Skeletal muscle tissue (tissue), 4 donors: ENCODE data around the gene CARS1. TPM values are rescaled to one million over a fixed set of nuclear protein-coding genes. Genes with fewer than 3 reads are reported as not detected.
A peak's percentile ranks its signal among the peaks of the same experiment; 100 is the strongest.

Experiments
- H3K27ac ChIP-seq: one replicate; pipeline ENCODE4 v1.7.0; 2013; ENCODE audit warnings: mild to moderate bottlenecking, low read depth, low read length, inconsistent platforms
- H3K27me3 ChIP-seq, 3 donors: one replicate each; pipeline ENCODE4 v1.7.0; 2013; ENCODE audit warnings: low read length in 3 of 3; ENCODE audit not compliant: control insufficient read depth in 3 of 3, insufficient read depth in 3 of 3
- H3K36me3 ChIP-seq, 3 donors: one replicate each; pipeline ENCODE4 v1.7.0; 2013; ENCODE audit warnings: low read length in 3 of 3; ENCODE audit not compliant: control insufficient read depth in 3 of 3, insufficient read depth in 3 of 3
- H3K4me1 ChIP-seq, 3 donors: one replicate each; pipeline ENCODE4 v1.7.0; 2013; ENCODE audit warnings: low read length in 3 of 3, mild to moderate bottlenecking in 3 of 3; ENCODE audit not compliant: control insufficient read depth in 3 of 3, insufficient read depth in 3 of 3
- H3K4me3 ChIP-seq, 3 donors: one replicate each; pipeline ENCODE4 v1.7.0; 2013; ENCODE audit warnings: low read length in 3 of 3
- H3K9ac ChIP-seq, 3 donors: one replicate each; pipeline ENCODE4 v1.7.0; 2013; ENCODE audit warnings: low read length in 3 of 3, mild to moderate bottlenecking in 3 of 3, moderate library complexity in 2 of 3, low read depth in 1 of 3
- H3K9me3 ChIP-seq, 3 donors: one replicate each; pipeline ENCODE4 v1.7.0; 2013; ENCODE audit warnings: low read length in 3 of 3; ENCODE audit not compliant: control insufficient read depth in 3 of 3
- total RNA-seq: library from RNA; depleted of rRNA; stranded (reverse); fragments of >200 nt; gene quantifications from one replicate; pipeline ENCODE4 v1.2.3, GENCODE V29; 2014
- donor health status: Osteomylitis.

The CARS1 gene
- total RNA-seq, 1 donor from 2014 or later, result 11.5 TPM

- no peak overlapping the region for H3K4me3 ChIP-seq
- H3K27ac ChIP-seq, result peak overlapping the region; percentile 28
- H3K27me3 ChIP-seq, result no peaks in the 10 kb centered on the region
- H3K36me3 ChIP-seq, result peaks cover 38 to 47% (median 38%) of the 10 kb centered on the region in 3 donors
- H3K9me3 ChIP-seq, result no peaks in the 10 kb centered on the region
- no peak overlapping the region for H3K9ac ChIP-seq
- H3K4me1 ChIP-seq, result peaks cover 3 to 11% (median 8%) of the 10 kb centered on the region in 3 donors
Measured at GRCh38 chr11:3022982-3023381, 34.2 kb downstream of the CARS1 start.

GRCh38 chr11:3022300-3022967, 34.8 kb downstream of the CARS1 start:
- H3K36me3 ChIP-seq, result peaks cover 38 to 52% (median 43%) of the 10 kb centered on the region in 3 donors
- H3K27me3 ChIP-seq, result no peaks in the 10 kb centered on the region
- H3K4me1 ChIP-seq, result peaks cover 3 to 11% (median 8%) of the 10 kb centered on the region in 3 donors
- no peaks in the 10 kb centered on the region for H3K9me3 ChIP-seq
- no peak overlapping the region for H3K4me3 ChIP-seq
- no peak overlapping the region for H3K9ac ChIP-seq
- peak overlapping the region; percentile 28 for H3K27ac ChIP-seq

DNA sequence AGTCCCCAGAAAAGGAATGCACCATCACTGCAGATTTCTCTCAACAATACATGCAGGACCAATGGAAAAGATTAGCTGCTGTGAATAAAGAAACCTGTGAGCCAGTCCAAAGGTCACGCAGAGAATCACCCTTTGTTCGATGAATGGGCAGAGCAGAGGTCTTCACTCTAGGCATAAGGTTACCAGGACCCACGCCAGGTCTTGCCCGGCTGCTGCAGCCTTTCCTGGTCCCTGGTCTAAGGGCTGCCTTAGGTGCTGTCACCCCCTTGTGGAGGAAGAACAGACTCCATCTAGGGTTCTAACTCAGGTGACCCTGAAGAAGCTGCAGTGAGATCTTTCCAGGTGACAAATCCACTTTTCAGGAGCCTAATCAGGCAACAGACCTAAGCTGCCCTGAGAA, 36.1 kb downstream of the CARS1 start:
- no peaks in the 10 kb centered on the region for H3K9me3 ChIP-seq
- no peaks in the 10 kb centered on the region for H3K27me3 ChIP-seq
- no peak overlapping the region for H3K4me3 ChIP-seq
- H3K4me1 ChIP-seq, result peaks cover 3 to 11% (median 8%) of the 10 kb centered on the region in 3 donors
- H3K27ac ChIP-seq, result no peak overlapping the region
- H3K9ac ChIP-seq, result no peak overlapping the region
- H3K36me3 ChIP-seq, result peaks cover 36 to 53% (median 42%) of the 10 kb centered on the region in 3 donors

DNA sequence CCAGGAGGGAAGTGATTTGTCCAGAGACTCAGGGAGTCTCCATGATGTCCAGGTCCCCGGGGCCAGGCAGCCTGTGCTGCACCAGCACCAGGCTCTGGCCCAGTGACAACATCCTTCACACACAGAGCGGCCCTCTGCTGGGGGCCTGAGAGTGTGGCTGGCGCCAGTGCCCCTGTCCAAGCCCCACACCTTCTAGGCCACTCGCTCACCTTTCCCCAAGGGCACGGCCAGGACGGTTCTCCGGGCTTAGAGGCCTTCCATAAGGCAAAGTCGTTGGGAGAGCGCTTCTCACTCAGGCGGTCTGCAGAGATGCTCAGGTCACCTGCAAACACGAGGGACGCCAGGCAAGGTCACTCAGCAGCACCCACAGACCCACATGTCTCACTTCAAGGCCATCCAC, 37.2 kb downstream of the CARS1 start:
- Histone ChIP-seq H3K4me3 (no peak overlapping the region), H3K27ac (no peak overlapping the region), H3K4me1 (peaks cover 3 to 11% (median 8%) of the 10 kb centered on the region in 3 donors), H3K27me3 (no peaks in the 10 kb centered on the region), H3K9ac (no peak overlapping the region), H3K36me3 (peaks cover 40 to 60% (median 52%) of the 10 kb centered on the region in 3 donors), H3K9me3 (no peaks in the 10 kb centered on the region)

DNA sequence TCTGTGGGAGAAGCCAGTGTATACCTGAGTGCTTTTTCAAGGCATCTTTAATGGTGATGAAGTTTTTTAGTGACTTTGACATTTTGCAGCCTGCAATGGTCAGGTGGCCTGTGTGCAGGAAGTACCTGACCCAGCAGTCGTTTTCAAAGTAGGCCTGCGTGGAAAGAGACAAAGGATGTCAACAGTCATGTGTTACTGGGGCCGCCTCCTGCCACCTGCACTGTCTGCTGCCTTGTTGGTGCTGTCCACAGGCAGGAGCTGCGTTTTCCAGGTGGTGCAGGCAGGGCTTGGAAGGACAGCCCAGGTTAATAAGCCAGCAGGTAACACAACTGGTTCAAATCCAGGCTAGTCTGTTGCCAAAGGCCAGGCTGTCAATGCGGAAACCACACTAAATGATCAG, 38.6 kb downstream of the CARS1 start:
- H3K27me3 ChIP-seq, result no peaks in the 10 kb centered on the region
- H3K27ac ChIP-seq, result no peak overlapping the region
- no peak overlapping the region for H3K4me3 ChIP-seq
- no peaks in the 10 kb centered on the region for H3K9me3 ChIP-seq
- peaks cover 49 to 69% (median 62%) of the 10 kb centered on the region in 3 donors for H3K36me3 ChIP-seq
- H3K9ac ChIP-seq, result no peak overlapping the region
- peaks cover 3 to 11% (median 8%) of the 10 kb centered on the region in 3 donors for H3K4me1 ChIP-seq

DNA sequence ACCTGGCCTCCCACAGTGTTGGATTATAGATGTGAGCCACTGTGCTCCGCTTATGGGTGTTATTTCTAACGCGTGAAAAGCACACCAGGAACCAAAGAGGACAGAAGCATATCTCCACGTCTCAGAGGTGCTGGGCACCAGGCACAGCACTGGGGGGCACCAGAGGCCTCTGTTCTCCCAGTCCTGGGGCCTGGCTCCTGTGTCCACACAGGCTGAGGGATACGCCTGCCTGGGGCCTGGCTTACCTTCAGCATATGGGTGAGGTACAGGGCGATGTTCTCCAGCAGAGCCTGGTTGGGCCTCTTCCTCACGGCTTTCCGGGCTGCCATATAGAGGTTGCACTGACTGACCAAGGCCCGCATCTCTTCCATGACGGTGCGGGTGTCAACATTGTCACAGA, 40.4 kb downstream of the CARS1 start:
- H3K27me3 ChIP-seq, result no peaks in the 10 kb centered on the region
- H3K36me3 ChIP-seq, result peaks cover 57 to 69% (median 63%) of the 10 kb centered on the region in 3 donors
- no peak overlapping the region for H3K4me3 ChIP-seq
- H3K27ac ChIP-seq, result no peak overlapping the region
- H3K9me3 ChIP-seq, result no peaks in the 10 kb centered on the region
- no peak overlapping the region for H3K9ac ChIP-seq
- peaks cover 0 to 7% (median 0%) of the 10 kb centered on the region in 3 donors for H3K4me1 ChIP-seq

GRCh38 chr11:3015796-3016195, 41.4 kb downstream of the CARS1 start:
- peaks cover 64 to 76% (median 68%) of the 10 kb centered on the region in 3 donors for H3K36me3 ChIP-seq
- no peaks in the 10 kb centered on the region for H3K9me3 ChIP-seq
- no peak overlapping the region for H3K4me3 ChIP-seq
- H3K4me1 ChIP-seq, result peaks cover 0 to 2% (median 0%) of the 10 kb centered on the region in 3 donors
- H3K27me3 ChIP-seq, result no peaks in the 10 kb centered on the region
- H3K9ac ChIP-seq, result no peak overlapping the region
- H3K27ac ChIP-seq, result no peak overlapping the region

- Histone ChIP-seq H3K4me3 (no peak overlapping the region), H3K27ac (no peak overlapping the region), H3K9ac (no peak overlapping the region), H3K27me3 (no peaks in the 10 kb centered on the region), H3K36me3 (peaks cover 63 to 79% (median 71%) of the 10 kb centered on the region in 3 donors), H3K4me1 (no peaks in the 10 kb centered on the region), H3K9me3 (no peaks in the 10 kb centered on the region)
Measured at GRCh38 chr11:3014943-3015342, 42.3 kb downstream of the CARS1 start.

- H3K27me3 ChIP-seq, result no peaks in the 10 kb centered on the region
- no peaks in the 10 kb centered on the region for H3K9me3 ChIP-seq
- no peaks in the 10 kb centered on the region for H3K4me1 ChIP-seq
- H3K9ac ChIP-seq, result no peak overlapping the region
- no peak overlapping the region for H3K27ac ChIP-seq
- H3K4me3 ChIP-seq, result no peak overlapping the region
- peaks cover 60 to 83% (median 68%) of the 10 kb centered on the region in 3 donors for H3K36me3 ChIP-seq
Measured at GRCh38 chr11:3014057-3014938, 42.9 kb downstream of the CARS1 start.
